HG03280 (cell line): ENCODE results near the gene SERPINB1.
"Not testable (repeated sequence)": the region's sequence is repeated elsewhere in the genome, so short reads cannot be mapped to it uniquely, and the experiment has no call there.

Experiments
- ATAC-seq: cut with Tn5 transposase; IDR thresholded peaks from one replicate; pipeline ENCODE4 v1.9.1; 2021; ENCODE audit warnings: mild to moderate bottlenecking, moderate library complexity; ENCODE audit not compliant: unreplicated experiment

The SERPINB1 gene

GRCh38 chr6:2841264-2842138 lies at the start of gene SERPINB1:
TSS of gene SERPINB1 (minus strand) at chr6:2841863. CDS start at chr6:2840586, 1,277 bp downstream.
- peak; percentile 50 for ATAC-seq

- no peak for ATAC-seq
These were observed 49.5 kb upstream of the SERPINB1 start for GRCh38 chr6:2890976-2891767.

DNA sequence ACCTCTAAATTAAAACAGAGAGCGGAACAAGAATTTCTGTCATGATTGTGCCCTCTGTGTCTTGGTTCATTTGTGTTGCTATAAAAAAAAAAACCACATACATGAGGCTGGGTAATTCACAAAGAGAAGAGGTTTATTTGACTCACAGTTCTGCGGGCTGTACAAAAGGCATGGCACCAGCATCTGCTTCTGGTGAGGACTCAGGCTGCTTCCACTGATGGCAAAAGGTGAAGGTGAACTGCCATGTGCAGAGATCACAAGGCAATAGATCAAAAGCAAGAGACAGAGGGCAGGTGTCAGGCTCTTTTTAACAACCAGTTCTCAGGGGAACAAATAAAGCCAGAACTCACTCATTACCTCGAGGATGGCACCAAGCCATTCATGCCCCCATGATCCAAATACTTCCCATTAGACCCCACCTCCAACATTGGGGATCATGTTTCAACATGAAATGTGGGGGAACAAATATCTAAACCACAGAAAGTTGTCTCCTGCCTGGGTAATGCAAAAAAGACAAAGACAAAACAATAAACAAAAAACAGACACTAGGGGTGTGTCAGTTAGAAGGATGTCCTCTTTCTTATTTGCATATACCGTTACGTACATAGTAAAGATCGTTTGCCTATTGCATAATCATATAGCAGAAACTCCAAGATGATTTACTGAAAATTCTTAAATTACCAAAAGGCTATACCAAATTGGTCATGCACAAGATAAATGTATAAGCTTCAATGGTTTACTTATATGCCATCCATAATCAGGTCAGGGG lies 44.5 kb upstream of the SERPINB1 start:
- no peak for ATAC-seq

- ATAC-seq = no peak
These were observed 43.1 kb upstream of the SERPINB1 start for GRCh38 chr6:2884804-2885203.

- ATAC-seq = no peak
These were observed 42.0 kb upstream of the SERPINB1 start for GRCh38 chr6:2883673-2884072.

DNA sequence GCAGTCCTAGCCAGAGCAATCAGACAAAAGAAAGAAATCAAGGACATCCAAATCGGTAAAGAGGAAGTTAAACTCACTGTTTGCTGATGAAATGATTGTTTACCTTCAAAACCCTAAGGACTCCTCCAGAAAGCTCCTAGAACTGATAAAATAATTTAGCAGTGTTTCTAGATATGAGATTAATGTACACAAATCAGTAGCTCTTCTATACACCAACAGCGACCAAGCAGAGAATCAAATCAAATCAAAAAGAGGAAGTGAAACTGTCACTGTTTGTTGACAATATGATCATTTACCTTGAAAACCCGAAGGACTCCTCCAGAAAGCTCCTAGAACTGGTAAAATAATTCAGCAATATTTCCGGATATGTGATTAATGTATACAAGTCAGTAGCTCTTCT lies 39.8 kb upstream of the SERPINB1 start:
- ATAC-seq = no peak

GRCh38 chr6:2880156-2880555 lies 38.5 kb upstream of the SERPINB1 start:
- ATAC-seq = not testable (repeated sequence)

- no peak for ATAC-seq
These were observed 36.3 kb upstream of the SERPINB1 start for GRCh38 chr6:2877960-2878359.

GRCh38 chr6:2877057-2877882 lies 35.6 kb upstream of the SERPINB1 start:
- ATAC-seq = no peak

DNA sequence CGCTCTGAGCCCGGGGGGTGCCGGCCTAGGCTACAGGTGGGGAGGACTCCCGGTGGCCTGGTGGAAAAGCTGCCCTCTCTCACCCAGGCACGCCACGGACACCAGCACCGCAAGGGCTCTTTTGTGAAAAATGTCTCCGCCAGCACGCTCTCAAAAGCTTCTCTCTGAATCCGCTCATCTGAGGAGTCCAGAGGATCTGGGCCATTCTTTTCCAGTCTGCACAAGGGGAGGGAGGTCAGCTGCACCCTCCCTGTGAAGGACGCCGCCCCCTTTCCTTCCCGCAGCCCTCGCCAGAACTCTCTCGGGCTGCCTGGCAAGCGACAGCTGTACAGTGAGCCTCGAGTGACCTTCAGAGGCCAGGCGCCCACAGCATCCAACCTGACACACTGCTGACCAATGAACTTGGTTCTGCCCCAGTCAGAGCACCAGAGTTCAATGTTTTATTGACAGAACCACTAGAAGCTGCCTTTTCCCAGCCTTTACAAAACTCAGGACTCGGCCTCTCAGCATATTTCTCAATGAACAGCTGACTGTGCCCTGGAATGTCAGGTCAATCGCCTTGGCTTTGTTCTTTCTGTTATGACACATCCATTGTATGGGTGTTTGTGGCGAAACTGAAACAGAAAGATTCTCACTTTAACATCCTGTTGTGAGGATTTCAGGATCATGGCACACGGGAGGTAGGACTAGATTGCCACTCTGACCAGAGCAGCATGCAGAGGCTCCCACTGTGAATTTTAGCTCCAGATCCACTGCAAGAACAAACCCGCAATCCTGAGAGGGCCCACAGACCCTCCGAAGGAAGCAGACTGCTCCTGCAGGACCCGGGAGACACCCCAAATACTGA lies 34.8 kb upstream of the SERPINB1 start:
- ATAC-seq = no peak

DNA sequence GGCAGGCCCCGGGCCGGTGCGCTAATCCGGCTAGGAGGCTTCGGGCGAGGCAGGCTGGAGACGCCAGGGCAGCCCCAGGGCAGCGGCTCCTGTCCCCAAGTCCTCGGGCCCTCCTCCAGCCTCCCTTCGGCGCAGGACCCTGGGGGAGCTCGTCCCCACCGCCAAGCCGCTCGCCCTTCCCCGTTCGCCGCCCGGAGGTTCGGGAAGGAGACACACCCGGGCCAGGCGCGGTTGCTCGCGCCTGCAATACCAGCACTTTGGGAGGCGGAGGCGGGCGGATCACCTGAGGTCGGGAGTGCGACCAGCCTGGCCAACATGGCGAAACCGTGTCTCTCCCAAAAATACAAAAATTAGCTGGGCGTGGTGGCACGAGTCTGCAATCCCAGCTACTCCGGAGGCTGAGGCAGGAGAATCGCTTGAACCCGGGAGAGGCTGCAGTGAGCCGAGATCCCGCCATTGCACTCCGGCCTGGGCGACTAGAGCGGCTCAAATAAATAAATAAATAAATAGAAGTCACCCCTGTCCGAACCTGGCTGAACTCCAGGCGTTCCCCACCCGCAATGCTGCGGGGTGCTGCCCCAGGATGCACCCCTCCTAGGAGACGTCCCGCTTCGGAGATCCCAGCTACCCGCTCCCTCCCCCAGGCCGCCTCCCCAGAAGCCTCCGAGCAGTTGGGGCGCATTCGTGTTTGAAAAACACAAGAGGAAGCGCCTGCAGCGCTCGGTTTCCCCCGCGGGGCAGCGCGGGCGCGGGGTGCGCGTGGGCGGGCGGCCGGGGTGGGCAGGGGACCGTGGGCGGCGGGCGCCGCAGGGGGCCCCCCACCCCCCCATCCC lies 33.9 kb upstream of the SERPINB1 start:
- ATAC-seq = no peak

GRCh38 chr6:2873643-2874042 lies 32.0 kb upstream of the SERPINB1 start:
- no peak for ATAC-seq

GRCh38 chr6:2872423-2873358 lies 31.0 kb upstream of the SERPINB1 start:
- ATAC-seq = no peak

- no peak for ATAC-seq
These were observed 30.3 kb upstream of the SERPINB1 start for GRCh38 chr6:2871953-2872352.

GRCh38 chr6:2871102-2871501 lies 29.4 kb upstream of the SERPINB1 start:
- ATAC-seq = no peak

DNA sequence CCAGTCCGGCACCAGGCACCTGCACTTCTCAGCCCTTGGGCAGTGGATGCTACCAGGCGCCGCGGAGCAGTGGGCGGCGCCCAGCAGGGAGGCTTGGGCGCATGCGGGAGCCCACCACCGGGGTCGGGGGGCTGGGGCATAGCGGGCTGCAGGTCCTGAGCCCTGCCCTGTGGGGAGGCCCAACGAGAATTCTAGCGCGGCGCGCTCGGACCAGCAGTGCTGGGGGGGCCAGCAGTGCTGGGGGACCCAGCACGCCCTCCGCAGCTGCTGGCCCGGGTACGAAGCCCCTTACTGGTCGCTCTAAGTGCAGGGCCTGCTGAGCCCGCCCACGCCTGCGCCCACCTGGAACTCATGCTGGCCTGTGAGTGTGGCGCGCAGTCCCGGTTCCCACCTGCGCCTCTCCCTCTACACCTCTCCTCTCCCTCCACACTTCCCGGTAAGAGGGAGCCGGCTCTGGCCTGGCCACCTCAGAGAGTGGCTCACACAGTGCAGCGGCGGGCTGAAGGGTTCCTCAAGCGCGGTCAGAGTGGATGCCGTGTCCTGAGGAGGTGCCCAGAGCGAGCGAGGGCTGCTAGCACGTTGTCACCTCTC lies 28.5 kb upstream of the SERPINB1 start:
- no peak for ATAC-seq

DNA sequence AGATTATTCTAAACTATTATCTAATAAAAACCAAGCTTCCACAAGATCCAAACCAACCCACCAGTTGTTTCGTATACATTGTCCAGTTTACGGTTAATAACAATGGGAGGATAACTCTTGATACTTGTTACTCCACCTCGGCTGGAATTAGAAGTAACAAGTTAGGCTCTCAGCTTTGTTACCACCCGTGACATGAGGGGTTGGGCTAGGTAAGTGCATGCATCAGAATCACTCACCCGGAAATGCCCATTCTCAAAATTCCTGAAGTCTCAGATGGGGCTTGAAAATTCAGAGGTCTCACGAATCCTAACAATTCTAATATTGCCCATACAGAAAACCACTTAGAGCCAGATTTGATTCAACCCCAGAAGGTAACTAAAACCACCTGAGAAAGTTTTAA lies 27.0 kb upstream of the SERPINB1 start:
- ATAC-seq = no peak
